Measurements from ENCODE around the gene PDCD4. TPM values are rescaled to one million over a fixed set of nuclear protein-coding genes. Genes with fewer than 3 reads are reported as not detected.

The PDCD4 gene
- total and polyA plus RNA-seq, 2 of the 13 experiments (the other 11 are each of a cell fraction or from before 2014, with no cell fraction given), result 22.8 to 56.2 TPM

DNA sequence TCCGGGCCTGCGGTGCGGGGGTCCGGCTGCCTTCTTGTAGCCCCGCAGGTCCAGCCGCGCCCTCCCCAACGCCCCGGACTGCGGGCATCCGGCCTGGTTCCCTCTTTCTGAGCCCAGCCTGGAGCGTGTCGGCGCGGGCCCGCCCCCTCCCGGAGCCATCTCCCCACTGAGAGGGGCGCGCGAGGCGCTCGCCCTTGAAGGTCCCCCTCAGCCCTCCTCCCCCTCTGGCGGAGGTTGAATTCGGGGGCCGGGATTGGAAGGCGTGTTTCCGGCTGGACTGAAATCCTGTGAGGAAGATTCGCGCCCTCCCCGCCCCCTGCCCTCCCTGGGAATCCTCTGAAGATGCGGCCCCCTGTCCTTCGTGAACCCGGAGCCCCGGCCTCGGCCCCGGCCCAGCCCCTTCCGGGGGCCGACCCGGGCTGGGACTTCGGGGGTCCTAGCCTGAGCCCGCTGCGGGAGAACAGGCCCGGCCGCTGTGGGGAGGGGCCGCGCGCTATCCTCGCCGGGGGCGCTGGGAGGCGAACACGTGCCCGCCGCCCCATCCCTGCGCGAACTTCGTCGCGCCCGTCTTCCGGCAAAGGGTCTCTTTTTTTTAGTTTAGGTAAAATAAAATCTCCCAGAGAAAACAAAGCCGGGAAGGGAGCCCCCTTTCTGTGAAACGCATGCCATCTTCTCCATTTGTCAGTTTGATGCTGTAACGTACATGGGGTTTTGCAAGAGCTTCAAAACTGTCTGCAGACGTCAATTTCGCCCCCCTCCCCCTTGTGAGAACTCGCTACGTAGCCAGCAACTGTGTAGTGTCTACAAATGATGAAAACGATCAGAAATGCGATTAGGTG, 636 bp downstream of the PDCD4 start (continued):
- TF ChIP-seq, protein P1, sequence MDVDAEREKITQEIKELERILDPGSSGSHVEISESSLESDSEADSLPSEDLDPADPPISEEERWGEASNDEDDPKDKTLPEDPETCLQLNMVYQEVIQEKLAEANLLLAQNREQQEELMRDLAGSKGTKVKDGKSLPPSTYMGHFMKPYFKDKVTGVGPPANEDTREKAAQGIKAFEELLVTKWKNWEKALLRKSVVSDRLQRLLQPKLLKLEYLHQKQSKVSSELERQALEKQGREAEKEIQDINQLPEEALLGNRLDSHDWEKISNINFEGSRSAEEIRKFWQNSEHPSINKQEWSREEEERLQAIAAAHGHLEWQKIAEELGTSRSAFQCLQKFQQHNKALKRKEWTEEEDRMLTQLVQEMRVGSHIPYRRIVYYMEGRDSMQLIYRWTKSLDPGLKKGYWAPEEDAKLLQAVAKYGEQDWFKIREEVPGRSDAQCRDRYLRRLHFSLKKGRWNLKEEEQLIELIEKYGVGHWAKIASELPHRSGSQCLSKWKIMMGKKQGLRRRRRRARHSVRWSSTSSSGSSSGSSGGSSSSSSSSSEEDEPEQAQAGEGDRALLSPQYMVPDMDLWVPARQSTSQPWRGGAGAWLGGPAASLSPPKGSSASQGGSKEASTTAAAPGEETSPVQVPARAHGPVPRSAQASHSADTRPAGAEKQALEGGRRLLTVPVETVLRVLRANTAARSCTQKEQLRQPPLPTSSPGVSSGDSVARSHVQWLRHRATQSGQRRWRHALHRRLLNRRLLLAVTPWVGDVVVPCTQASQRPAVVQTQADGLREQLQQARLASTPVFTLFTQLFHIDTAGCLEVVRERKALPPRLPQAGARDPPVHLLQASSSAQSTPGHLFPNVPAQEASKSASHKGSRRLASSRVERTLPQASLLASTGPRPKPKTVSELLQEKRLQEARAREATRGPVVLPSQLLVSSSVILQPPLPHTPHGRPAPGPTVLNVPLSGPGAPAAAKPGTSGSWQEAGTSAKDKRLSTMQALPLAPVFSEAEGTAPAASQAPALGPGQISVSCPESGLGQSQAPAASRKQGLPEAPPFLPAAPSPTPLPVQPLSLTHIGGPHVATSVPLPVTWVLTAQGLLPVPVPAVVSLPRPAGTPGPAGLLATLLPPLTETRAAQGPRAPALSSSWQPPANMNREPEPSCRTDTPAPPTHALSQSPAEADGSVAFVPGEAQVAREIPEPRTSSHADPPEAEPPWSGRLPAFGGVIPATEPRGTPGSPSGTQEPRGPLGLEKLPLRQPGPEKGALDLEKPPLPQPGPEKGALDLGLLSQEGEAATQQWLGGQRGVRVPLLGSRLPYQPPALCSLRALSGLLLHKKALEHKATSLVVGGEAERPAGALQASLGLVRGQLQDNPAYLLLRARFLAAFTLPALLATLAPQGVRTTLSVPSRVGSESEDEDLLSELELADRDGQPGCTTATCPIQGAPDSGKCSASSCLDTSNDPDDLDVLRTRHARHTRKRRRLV (CRISPR knock-in tag; IDR thresholded peaks at IDR 0.05), result no peak
- peak; percentile 47; the same call in 1 of the 2 replicates for TF ChIP-seq SPEN (CRISPR knock-in tag; IDR thresholded peaks at IDR 0.05; ENCODE audit: low read depth)
- TF ChIP-seq EP300 (IDR thresholded peaks at IDR 0.05; ENCODE audit: low read depth in 2 of 2, low read length in 2 of 2), result no peak
- TF ChIP-seq EP300 (CRISPR knock-in tag; IDR thresholded peaks at IDR 0.05; ENCODE audit: borderline replicate concordance), result no peak; the same call in 1 of the 2 replicates
- no peak for TF ChIP-seq MTA3 (CRISPR knock-in tag; IDR thresholded peaks at IDR 0.05)
- TF ChIP-seq NFE2 (CRISPR knock-in tag; IDR thresholded peaks at IDR 0.05), result no peak
- TF ChIP-seq, protein P2, sequence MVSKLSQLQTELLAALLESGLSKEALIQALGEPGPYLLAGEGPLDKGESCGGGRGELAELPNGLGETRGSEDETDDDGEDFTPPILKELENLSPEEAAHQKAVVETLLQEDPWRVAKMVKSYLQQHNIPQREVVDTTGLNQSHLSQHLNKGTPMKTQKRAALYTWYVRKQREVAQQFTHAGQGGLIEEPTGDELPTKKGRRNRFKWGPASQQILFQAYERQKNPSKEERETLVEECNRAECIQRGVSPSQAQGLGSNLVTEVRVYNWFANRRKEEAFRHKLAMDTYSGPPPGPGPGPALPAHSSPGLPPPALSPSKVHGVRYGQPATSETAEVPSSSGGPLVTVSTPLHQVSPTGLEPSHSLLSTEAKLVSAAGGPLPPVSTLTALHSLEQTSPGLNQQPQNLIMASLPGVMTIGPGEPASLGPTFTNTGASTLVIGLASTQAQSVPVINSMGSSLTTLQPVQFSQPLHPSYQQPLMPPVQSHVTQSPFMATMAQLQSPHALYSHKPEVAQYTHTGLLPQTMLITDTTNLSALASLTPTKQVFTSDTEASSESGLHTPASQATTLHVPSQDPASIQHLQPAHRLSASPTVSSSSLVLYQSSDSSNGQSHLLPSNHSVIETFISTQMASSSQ (IDR thresholded peaks at IDR 0.05; ENCODE audit: low read depth), result no peak
- TF ChIP-seq, protein P2 (CRISPR knock-in tag; IDR thresholded peaks at IDR 0.05; ENCODE audit: borderline replicate concordance), result peak; percentile 53
- TF ChIP-seq ZFX (CRISPR knock-in tag; IDR thresholded peaks at IDR 0.05; ENCODE audit: low read depth), result peak; percentile 64
- no peak for TF ChIP-seq RARG (CRISPR knock-in tag; IDR thresholded peaks at IDR 0.05; ENCODE audit: low read depth)
- TF ChIP-seq, protein P3, sequence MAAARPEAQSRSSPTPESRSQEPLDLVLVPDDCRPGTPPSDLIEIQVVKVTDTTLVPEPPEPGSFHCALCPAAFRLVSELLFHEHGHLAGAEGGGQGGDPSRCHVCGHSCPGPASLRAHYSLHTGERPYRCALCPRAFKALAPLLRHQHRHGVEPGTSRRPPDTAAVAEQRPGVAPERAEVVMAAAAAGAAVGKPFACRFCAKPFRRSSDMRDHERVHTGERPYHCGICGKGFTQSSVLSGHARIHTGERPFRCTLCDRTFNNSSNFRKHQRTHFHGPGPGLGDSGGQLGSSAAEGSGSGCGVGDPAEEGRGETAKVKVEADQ (CRISPR knock-in tag; IDR thresholded peaks at IDR 0.05; ENCODE audit: borderline replicate concordance), result no peak
- no peak for TF ChIP-seq ZNF615 (CRISPR knock-in tag; IDR thresholded peaks at IDR 0.05; ENCODE audit: borderline replicate concordance)
- TF ChIP-seq AGO2 (optimal IDR thresholded peaks at IDR 0.05; ENCODE audit: low read depth, low read length), result peak; percentile 83
- TF ChIP-seq NFYC (CRISPR knock-in tag; IDR thresholded peaks at IDR 0.05), result no peak
- TF ChIP-seq ZNF781 (CRISPR knock-in tag; IDR thresholded peaks at IDR 0.05; ENCODE audit: borderline replicate concordance, not compliant biosample characterization), result no peak
- no peak for TF ChIP-seq HNRNPL (IDR thresholded peaks at IDR 0.05; ENCODE audit: low read depth, low read length)
- TF ChIP-seq, protein P4, sequence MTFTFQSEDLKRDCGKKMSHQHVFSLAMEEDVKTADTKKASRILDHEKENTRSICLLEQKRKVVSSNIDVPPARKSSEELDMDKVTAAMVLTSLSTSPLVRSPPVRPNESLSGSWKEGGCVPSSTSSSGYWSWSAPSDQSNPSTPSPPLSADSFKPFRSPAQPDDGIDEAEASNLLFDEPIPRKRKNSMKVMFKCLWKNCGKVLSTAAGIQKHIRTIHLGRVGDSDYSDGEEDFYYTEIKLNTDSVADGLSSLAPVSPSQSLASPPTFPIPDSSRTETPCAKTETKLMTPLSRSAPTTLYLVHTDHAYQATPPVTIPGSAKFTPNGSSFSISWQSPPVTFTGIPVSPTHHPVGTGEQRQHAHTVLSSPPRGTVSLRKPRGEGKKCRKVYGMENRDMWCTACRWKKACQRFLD (CRISPR knock-in tag; IDR thresholded peaks at IDR 0.05; ENCODE audit: borderline replicate concordance), result peak; percentile 80; the same call in 1 of the 2 replicates
